NCI-H146 treated with DMSO at 0.1 percent for 48 hours (cell line): Measurements from ENCODE around the gene AGRP.

Source experiments
- DNase-seq: peaks from one replicate; lab custom pipeline; 2025; ENCODE audit not compliant: unreplicated experiment; lab: John Stamatoyannopoulos, UW

AGRP gene

GRCh38 chr16:67463691-67464090 is 19.7 kb downstream of the AGRP start:
- DNase-seq = no peak

DNA sequence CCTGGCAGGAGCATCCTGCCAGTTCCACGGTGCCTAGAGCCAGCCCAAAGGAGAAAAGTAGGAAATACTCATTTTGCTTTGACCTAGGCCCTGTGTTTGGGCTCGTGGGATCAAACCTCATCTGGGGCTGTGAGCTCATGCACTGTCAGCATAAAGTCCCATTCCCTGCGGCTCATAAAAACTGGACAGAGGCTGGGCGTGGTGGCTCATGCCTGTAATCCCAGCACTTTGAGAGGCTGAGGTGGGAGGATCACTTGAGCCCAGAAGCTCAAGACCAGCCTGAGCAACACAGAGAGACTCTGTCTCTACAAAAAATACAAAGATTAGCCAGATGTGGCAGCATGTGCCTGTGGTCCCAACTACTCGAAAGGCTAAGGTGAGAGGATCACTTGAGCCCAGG is 20.3 kb downstream of the AGRP start:
- no peak for DNase-seq

DNA sequence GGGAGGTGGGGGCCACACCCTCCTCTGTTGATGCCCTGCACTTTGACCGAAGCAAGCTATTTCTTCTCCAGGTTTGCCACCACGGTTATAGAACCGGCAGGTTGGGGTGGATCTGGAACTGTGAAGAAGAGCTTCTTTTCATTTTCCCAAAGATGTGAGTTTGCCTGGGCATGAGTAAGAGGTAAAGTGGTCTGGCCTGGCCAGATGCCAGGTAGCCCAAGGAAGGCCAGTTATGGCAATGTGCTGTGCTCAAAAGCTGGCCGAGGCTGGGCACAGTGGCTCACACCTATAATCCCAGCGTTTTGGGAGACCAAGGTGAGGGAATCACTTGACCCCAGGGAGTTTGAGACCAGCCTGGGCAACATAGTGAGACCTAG is 21.1 kb downstream of the AGRP start:
- DNase-seq = no peak

GRCh38 chr16:67461600-67462278 is 21.6 kb downstream of the AGRP start:
- DNase-seq = no peak

GRCh38 chr16:67460961-67461360 is 22.4 kb downstream of the AGRP start:
- DNase-seq = no peak

DNA sequence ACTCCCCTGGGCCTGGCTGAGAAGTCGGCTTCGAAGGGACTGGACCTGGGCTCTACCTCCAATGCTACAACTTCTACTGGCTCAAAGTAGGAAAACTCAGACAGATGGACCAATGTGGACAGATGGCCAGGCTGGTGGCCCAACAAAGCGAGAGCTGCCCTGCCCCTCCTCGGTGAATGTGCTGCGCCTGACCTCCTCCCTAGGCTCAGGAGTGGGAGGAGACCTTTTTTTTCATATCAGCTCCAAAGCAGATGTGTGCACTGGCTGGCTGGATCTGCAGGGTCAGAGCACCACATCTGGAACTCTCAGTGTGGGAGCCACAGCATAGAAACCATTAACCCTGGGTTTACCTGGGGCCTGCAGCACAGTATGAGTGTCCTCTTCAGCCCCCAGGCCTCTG is 23.2 kb downstream of the AGRP start:
- no peak for DNase-seq

DNA sequence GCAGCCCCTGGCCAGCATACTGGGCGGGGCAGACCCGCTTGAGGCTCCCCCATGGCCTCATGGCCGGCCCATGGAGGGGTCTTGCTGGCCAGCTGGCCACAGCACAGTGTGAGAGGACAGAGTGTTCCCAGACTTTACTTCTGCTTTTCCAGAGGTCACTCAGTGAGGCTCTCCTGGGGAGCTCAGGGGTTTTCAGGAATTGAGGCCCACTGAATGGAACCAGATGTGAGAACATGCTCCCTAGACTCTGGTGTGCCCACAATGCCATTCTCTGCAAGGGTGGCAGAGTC is 23.5 kb downstream of the AGRP start:
- no peak for DNase-seq

DNA sequence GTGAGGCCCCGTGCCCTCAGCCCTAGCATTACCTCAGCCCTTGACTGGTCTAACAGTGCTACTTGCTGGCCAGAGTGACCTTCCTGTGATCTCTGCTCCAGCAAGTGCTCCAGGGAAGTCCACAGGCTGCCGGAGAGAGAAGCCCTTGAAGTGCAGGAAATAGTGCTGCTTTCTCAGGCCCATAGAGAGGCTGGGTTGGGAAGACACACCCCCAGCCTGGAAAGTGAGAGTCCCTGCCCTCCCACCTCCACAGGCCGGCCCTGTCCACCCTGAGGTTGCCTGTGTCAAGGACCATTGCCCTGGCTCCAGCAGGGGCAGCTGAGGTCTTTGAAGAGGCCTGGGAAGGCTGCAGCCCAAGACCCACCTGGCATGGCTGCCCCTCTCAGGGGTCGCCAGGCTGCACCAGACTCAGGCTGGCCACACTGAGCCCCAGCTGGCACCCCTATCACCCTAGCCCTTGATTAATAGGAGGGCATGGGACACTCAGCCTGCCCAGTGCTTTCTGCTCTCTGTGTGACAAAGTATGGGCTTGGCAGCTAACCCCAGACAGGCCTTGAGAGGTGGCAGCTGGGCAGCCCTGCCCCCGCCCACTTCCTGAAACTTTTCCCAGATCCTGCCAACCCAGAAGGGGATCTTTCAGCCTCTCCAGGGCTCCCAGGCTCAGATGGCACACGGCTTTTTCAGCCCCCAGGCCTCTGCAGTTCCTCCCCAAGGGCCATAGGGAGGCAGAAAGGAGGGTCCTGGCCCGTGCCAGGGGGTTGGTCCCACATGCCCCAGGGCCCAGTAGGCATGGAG is 24.1 kb downstream of the AGRP start:
- DNase-seq = no peak

- DNase-seq = no peak
These were observed 25.2 kb downstream of the AGRP start for GRCh38 chr16:67458121-67458641.

DNA sequence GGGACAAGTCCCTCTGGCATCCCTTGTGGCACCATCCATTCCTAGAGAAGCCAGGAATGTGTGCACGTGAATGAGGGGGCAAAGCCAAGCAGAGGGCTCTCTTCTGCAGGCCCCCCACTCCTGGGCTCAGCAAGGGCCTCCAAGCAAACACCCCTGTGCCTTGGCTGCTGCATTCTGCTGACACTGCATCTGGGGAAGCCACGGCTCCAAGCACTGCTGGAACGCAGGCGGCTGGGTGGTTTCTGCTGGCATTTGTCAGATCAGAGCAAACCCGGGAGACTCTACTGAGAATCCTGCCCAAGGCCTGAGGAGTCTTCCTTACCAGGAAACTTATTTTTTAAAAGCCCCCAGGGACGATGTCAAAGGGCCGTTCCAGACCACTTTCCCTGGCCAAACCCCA is 25.7 kb downstream of the AGRP start:
- no peak for DNase-seq

- DNase-seq = no peak
These were observed 26.8 kb downstream of the AGRP start for GRCh38 chr16:67456391-67457081.

DNA sequence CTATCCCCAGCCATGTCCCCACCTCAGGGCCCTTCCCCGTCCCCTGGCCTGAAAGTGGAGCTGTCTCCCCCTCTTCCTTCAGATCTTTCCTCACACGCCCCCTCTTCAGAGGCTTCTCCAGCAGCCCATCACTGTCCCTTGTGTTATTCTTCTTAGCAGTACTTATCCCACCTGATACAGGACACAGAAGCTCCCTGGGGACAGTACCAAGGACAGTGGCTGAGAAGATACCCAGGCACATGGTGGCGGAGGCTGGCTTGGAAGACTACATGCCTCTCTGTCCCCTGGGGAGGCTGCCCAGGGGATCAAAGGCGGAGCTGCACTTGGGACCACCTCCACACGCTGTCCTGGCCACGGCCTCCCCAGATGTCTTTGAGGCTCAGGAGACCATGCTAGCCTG is 28.5 kb downstream of the AGRP start:
- DNase-seq = no peak

DNA sequence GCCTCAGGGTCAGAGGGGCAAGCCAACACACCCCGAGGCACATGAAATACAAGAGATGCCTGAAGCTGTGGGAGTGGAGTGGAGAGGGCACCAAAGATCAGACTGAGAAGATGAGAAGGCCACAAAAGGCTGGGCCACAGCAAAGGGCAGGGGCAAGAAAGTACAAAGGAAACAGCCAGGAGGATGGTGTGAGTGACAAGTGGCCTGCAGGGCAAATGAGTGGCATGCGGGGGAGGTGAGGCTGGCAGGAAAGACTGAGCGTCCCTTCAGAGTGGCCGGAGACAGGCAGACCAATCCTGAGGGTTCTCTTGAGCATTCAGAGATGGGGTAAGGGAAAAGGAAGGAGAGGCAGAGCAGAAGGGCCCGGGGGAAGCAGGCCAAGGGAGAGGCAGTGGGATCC is 29.2 kb downstream of the AGRP start:
- no peak for DNase-seq

DNA sequence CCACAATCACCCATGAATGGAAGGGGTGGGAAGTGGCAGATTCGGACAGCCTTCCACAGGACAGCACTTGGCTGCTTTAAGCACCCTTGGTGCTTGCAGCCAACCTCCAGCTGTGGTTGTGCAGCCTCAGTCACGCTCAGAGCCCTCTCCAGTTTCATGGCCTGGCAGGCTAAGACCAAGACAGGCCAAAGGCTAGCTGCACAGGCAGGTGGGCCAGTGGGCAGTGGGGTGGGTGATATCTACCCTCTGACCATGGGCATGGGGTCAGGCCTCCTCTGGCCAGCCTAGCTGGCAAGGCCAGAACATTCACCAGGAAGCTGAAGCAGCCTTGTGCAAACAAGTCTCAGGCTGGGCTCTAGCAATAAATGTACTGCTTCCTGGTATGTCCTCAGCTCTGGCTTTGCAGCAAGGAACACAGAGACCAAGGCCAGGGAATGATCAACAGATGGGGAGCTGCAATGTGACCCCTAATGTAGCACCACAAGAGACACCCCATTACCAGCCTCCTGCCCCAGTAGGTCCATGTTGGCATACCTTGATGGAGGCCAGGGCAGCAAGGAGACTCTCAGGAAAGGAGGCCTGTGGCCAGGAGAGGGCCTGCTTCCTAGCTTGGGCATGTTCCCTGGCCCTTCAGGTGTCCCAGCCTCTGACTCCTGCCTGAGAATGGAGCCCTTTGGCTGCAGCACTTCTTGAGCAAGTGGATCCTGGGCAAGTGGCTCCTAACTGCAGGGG is 31.5 kb downstream of the AGRP start:
- no peak for DNase-seq

DNA sequence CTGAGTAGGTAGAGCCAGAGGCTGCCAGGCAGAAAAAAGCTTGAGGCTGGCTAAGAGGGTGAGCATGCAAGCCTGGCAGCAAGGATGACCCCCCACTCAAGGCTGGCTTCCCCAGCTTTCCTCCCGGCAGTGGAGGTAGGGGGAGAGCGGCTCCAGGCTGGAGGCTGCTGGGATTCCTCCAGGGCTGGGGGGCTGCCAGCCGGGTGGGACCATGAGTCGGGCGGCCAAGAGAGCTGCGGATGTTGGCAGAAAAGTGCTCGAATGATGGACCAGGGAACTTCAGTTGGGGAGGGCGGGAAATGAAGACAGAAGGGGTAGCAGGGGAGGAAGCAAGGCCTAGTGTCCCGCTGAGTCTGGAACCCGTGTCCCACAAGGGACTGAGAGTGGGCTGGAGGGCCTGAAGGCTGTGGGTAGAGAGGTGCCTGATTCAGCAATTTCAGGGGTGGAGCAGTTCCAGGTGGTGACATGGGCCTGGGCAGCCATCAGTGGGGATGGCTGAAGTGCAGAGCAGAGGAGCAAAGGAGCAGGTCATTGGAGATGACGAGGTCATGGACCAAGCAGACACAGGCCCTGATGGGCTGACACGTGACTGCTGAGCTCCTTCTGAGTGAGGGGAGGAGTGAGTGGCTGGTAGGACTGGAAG is 32.2 kb downstream of the AGRP start:
- no peak for DNase-seq

- no peak for DNase-seq
These were observed 33.6 kb downstream of the AGRP start for GRCh38 chr16:67449739-67450138.

- DNase-seq = no peak
These were observed 34.0 kb downstream of the AGRP start for GRCh38 chr16:67449336-67449735.

DNA sequence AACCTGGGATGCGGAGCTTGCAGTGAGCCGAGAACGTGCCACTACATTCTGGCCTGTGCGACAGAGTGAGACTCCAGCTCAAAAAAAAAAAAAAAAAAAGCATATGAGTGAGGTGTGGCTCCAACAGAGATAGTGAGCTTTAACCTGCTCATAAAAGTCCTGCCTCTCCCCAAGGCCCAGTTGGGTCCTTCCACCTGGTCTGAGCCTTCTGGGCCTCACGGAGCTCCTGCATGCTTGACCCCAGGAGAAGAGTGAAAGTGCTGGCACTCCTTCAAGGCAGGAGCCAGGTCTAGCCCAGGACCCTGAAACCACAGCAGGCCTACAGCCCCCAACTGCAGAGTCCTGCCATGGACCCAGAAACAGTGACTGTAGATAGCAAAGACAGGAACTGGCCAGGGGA is 34.8 kb downstream of the AGRP start:
- DNase-seq = no peak

DNA sequence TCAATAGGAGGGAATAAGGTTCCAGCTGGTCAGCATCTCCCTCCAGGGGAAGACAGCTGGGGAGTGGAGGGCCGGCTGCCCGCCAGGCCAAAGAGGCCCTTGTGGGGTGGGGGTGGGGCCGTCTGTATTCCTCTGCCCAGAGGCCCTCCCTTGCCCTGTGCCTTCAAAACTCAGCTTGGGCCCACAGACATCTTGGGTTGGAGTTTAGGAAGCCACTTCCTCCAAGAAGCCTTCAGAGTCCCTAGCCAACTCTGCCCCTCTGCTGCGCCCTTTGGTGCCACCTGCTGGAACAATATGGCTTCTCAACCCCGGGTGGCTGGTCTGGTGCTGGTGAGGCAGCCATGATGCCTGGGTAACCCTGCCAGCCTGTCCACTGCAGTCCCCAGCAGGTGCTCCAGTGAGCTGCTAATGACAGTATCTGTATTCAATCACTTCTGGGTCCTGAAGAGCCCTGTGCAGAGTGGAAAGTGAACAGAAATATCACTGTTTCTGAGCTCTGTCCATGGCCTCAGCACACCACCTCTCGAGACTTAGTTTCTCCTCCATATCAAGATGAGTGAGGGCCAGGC is 35.8 kb downstream of the AGRP start:
- DNase-seq = no peak

DNA sequence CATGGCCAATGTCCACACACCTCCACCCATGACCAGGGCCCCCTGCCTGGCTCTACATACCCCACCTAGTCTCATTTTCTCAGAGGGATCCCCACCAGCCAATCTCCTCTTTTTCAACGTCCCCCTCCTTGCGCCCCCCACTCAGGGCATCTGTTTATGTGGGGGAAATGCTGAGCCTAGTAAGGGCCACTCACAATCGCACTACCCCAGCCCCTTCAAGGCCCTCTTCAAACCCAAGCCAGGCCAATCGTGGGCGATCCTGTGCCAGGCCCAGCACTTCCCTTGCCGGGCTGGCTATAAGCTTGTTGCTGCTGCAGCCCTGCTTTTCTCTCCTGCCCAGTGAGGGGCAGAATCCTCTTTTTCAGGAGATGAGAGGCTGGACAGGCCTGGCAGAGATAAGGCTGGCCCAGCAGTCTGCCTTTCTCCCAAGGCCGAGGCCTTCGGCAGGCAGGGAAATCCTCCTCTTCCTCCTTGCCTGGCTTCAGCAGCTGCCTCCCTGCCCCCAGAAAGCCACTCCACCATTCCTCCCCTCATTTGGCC is 36.3 kb downstream of the AGRP start:
- DNase-seq = no peak
